ENCODE data around the gene ITGB8.

The ITGB8 gene

GRCh38 chr7:20343941-20344340 is 13.2 kb downstream of the ITGB8 start:
- DNase-seq: no peak

- DNase-seq: no peak
Observed at GRCh38 chr7:20344396-20344795, 13.7 kb downstream of the ITGB8 start.

- no peak for DNase-seq
Observed at GRCh38 chr7:20346577-20346976, 15.9 kb downstream of the ITGB8 start.

- no peak for DNase-seq
Observed at GRCh38 chr7:20347680-20348079, 17.0 kb downstream of the ITGB8 start.

- DNase-seq: no peak
Observed at GRCh38 chr7:20348125-20348807, 17.6 kb downstream of the ITGB8 start.

GRCh38 chr7:20350518-20350951 is 19.8 kb downstream of the ITGB8 start:
- DNase-seq: no peak

- DNase-seq: no peak
Observed at GRCh38 chr7:20350996-20351692, 20.4 kb downstream of the ITGB8 start.

- DNase-seq: no peak
Observed at GRCh38 chr7:20351901-20352300, 21.2 kb downstream of the ITGB8 start.

GRCh38 chr7:20352573-20353306 is 22.0 kb downstream of the ITGB8 start:
- DNase-seq: no peak

GRCh38 chr7:20354610-20355528 is 24.2 kb downstream of the ITGB8 start:
- no peak for DNase-seq

GRCh38 chr7:20358106-20358505 is 27.4 kb downstream of the ITGB8 start:
- DNase-seq: no peak

- DNase-seq: no peak
Observed at GRCh38 chr7:20358762-20359282, 28.1 kb downstream of the ITGB8 start.

GRCh38 chr7:20359341-20359963 is 28.8 kb downstream of the ITGB8 start:
- DNase-seq: no peak

GRCh38 chr7:20362574-20363253 is 32.0 kb downstream of the ITGB8 start:
- no peak for DNase-seq

GRCh38 chr7:20364571-20365196 is 34.0 kb downstream of the ITGB8 start:
- DNase-seq: no peak

GRCh38 chr7:20365486-20365885 is 34.8 kb downstream of the ITGB8 start:
- DNase-seq: no peak

- no peak for DNase-seq
Observed at GRCh38 chr7:20374399-20374798, 43.7 kb downstream of the ITGB8 start.

- DNase-seq: no peak
Observed at GRCh38 chr7:20376796-20377195, 46.1 kb downstream of the ITGB8 start.

- DNase-seq: no peak
Observed at GRCh38 chr7:20381406-20382034, 50.8 kb downstream of the ITGB8 start.

- no peak for DNase-seq
Observed at GRCh38 chr7:20383351-20383750, 52.7 kb downstream of the ITGB8 start.
